Measurements from ENCODE around the gene FLII. TPM values are rescaled to one million over a fixed set of nuclear protein-coding genes. Genes with fewer than 3 reads are reported as not detected.
A peak's percentile ranks its signal among the peaks of the same experiment; 100 is the strongest.

Gene FLII
- total and polyA plus RNA-seq, 8 donors, result 142 to 282 (median 173) TPM

DNA sequence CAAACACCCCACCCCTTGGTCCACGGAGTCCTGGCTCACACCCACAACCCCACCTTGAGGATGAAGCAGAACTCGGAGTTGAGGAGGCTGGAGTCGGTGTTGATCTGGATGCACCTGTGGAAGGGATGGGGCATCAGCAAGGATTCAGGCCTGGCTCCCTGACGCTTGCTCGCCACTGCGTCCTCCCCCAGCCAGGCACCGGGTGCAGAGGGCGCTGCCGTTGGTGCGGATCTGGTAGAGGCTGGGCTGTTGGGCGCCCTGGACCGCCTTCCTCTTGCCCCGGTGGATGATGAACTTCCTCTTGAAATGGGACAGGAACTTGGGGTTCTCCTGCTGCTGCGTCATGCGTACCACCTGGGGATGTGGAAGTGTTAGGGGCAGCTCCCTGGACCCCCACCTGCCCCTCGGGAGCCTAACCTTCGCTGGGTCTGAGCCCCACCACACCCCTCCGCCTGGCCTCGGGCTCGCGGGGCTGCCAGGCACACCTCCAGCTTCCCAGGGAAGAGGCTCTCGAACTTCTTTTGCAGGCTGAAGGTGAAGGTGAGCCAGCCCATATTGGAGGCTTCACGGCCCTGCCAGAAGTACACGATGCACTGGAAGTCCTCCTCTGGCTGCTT lies 12.3 kb downstream of the FLII start:
- no peak overlapping the region for H3K4me3 ChIP-seq
- peaks cover 7 to 40% (median 16%) of the 10 kb centered on the region in 3 donors for H3K36me3 ChIP-seq
- DNase-seq, result peak in 1 of 6 donors; percentile 67

DNA sequence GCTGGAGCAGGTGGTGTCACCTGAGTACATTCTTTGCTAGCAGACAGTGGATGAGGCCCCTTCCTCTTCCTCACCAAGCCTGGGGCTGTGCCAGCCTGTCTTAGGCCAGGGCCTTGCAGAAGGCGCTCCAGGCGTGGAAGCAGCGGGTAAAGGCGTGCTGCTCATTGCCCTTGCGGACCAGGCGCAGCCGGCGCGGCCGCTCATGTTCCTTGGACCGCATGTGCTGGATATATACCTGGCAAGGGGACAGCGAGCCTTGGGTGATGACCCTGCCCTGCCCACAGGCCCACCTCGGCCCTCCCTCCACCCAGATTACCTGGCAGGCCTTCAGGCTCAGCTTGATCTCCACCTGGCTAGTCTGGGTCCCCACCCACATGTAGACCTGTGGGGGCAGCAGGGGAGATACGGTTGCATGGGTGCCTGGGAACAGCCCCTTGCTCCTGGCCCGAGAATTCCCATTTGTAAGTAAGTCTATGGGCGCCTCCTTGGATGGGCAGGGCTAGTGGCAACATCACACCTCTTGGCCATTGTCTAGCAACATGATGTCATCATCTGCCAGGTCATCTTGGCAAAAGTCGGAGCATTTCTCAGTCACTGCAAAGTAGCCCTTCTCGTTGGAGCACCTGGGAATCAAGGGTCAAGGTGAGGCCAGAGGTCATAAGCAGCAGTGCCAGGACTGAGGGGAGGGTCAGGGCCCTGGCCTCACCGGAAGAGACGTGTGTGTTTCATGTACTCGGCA lies 13.3 kb downstream of the FLII start:
- WGBS, 2 donors, result 91% methylated on average over 21 of the region's 21 CpGs
- H3K9me3 ChIP-seq, result no peaks in the 10 kb centered on the region
- H3K27me3 ChIP-seq, result no peaks in the 10 kb centered on the region
- ATAC-seq, result no peak
- no peaks in the 10 kb centered on the region for H3K4me1 ChIP-seq
- DNase-seq, result peak in 1 of 6 donors; percentile 71
- TF ChIP-seq, protein P1, sequence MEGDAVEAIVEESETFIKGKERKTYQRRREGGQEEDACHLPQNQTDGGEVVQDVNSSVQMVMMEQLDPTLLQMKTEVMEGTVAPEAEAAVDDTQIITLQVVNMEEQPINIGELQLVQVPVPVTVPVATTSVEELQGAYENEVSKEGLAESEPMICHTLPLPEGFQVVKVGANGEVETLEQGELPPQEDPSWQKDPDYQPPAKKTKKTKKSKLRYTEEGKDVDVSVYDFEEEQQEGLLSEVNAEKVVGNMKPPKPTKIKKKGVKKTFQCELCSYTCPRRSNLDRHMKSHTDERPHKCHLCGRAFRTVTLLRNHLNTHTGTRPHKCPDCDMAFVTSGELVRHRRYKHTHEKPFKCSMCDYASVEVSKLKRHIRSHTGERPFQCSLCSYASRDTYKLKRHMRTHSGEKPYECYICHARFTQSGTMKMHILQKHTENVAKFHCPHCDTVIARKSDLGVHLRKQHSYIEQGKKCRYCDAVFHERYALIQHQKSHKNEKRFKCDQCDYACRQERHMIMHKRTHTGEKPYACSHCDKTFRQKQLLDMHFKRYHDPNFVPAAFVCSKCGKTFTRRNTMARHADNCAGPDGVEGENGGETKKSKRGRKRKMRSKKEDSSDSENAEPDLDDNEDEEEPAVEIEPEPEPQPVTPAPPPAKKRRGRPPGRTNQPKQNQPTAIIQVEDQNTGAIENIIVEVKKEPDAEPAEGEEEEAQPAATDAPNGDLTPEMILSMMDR (IDR thresholded peaks at IDR 0.05), result no peak
- no peak overlapping the region for H3K27ac ChIP-seq
- no peak for FAIRE-seq
- H3K4me3 ChIP-seq, result no peak overlapping the region
- peaks cover 6 to 31% (median 11%) of the 10 kb centered on the region in 3 donors for H3K36me3 ChIP-seq
- intact Hi-C loops (cut with DNase I), result no loop called here

More for the DNA sequence above, 12.3 kb downstream of the FLII start:
- Histone ChIP-seq H3K27me3 (no peaks in the 10 kb centered on the region), H3K4me1 (no peaks in the 10 kb centered on the region), H3K9me3 (no peaks in the 10 kb centered on the region), H3K27ac (no peak overlapping the region)
- intact Hi-C loops (cut with DNase I), result no loop called here
- no peak for FAIRE-seq
- WGBS, 2 donors, result 92 to 93% methylated on average over 21 to 24 of the region's 24 CpGs
- TF ChIP-seq, protein P1 (IDR thresholded peaks at IDR 0.05), result no peak
- no peak for ATAC-seq

DNA sequence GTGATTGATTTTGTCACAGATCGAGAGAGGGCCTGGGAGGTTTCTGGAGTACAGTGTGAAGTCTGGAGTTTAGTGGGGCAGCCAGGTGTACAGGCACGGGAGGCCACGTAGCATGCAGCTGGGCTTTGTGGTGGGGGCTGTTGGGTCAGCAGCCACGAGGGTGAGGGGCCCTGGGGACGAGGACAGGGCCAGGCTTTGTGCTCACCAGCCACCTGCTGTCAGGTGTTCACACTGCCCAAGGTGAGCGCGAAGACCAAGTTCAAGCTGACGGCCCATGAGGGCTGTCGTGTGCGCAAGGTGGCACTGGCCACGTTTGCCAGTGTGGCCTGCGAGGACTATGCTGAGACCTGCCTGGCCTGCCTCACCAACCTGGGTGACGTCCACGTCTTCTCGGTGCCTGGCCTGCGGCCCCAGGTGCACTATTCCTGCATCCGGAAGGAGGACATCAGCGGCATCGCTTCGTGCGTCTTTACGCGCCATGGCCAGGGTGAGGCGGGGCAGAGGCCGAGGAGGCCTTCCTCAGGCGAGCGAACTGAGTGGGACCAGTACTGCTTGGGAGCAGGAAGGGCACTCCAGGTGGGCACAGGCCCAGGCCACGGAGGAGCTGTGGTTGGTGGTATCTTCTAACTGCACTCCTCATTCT lies 17.2 kb downstream of the FLII start:
- TF ChIP-seq, protein P1 (IDR thresholded peaks at IDR 0.05), result no peak
- intact Hi-C loops (cut with DNase I), result no loop called here
- H3K27ac ChIP-seq, result no peak overlapping the region
- peak in 1 of 6 donors; percentile 65 for DNase-seq
- H3K9me3 ChIP-seq, result no peaks in the 10 kb centered on the region
- H3K4me1 ChIP-seq, result no peaks in the 10 kb centered on the region
- H3K27me3 ChIP-seq, result no peaks in the 10 kb centered on the region
- H3K36me3 ChIP-seq, result peaks cover 6 to 17% (median 11%) of the 10 kb centered on the region in 3 donors
- 84 to 85% methylated on average over 28 of the region's 28 CpGs for WGBS, 2 donors
- ATAC-seq, result no peak
- no peak for FAIRE-seq
- H3K4me3 ChIP-seq, result no peak overlapping the region

DNA sequence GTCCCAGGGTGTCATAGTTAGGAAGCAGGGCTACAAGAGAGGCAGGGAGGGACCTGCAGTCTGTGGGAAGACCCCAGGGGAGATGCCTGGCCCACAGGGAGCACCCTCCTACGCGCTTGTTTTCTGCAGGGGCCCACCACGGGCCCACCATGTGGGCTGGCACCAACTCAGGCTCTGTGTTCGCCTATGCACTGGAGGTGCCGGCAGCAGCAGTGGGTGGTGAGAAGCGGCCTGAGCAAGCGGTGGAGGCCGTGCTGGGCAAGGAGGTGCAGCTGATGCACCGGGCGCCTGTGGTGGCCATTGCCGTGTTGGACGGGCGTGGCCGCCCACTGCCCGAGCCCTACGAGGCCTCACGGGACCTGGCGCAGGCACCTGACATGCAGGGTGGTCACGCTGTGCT lies 18.1 kb downstream of the FLII start:
- TF ChIP-seq, protein P1 (IDR thresholded peaks at IDR 0.05), result no peak
- 91 to 95% methylated on average over 18 to 19 of the region's 19 CpGs for WGBS, 2 donors
- intact Hi-C loops (cut with DNase I), result no loop called here
- Histone ChIP-seq H3K27ac (no peak overlapping the region), H3K27me3 (no peaks in the 10 kb centered on the region), H3K4me1 (no peaks in the 10 kb centered on the region), H3K9me3 (no peaks in the 10 kb centered on the region), H3K36me3 (peaks cover 2 to 8% (median 4%) of the 10 kb centered on the region in 3 donors), H3K4me3 (no peak overlapping the region)
- DNase-seq (peak in 1 of 6 donors; percentile 68), ATAC-seq (no peak), FAIRE-seq (no peak)

Data from pancreas (tissue), 10 donors.